Inferior parietal cortex (tissue), 1 donor: ENCODE results near the gene DCD.
"Not testable (repeated sequence)": the region's sequence is repeated elsewhere in the genome, so short reads cannot be mapped to it uniquely, and the experiment has no call there.

Experiments used
- DNase-seq: peaks from one replicate; pipeline ENCODE4 v3.0.0-alpha.2; 2016; ENCODE audit errors: extremely low spot score

The DCD gene

DNA sequence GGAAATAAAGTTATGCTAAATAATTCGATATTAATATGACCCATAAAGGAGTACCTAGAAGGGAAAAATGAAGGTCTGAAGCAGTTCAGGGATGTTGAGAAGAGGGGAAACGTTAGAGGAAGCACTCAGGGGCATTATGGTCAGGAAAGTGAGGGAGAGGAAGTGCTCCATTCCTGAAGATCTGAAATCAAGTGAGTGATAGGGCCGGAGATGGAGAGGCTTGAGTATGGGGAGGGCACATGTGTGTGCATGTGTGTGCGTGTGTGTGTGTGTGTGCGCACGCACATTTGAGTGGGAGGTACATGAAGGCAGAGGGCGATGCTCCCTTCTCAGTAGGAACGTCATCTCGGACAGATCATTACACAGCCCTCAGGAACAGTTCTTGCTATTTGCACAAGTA lies 4.9 kb upstream of the DCD start:
- no peak for DNase-seq

DNA sequence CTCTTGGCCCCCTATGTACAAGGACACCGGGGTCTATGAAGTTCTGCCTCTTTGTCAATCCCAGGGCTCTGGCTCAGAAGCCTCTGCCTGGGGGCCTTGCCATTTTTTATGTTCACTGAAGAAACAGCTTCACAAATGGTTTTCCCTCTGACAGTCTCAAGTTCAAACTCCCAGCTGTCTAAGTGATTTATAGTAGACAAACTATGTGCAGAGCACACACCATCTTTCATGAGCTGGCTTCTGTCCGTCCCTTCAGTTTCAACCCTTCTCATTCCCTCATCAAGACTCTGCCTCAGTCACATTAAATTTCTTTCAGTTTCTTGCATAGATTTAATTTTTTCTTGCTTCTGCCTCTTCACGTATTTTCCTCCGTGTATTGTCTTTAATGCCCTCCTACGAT lies 2.7 kb upstream of the DCD start:
- no peak for DNase-seq

DNA sequence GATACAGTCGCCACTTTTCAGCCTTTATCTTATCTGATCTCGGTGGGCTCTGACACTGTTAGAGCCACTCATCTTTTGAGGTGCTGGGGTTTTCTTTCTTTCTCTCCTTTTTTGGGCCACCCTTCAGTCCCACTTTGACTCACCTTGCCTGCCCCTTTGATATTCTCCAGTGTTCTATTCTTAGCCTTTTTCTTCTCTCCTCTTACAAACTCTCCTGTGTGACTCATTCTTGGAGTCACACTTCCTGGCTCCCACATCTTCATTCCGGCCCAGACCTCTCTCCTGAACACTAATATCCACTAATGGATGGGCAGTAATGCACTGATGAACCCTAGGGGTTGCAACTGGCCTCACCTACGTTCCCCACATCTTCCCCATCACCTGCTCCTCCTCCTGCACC lies 2.2 kb upstream of the DCD start:
- no peak for DNase-seq

DNA sequence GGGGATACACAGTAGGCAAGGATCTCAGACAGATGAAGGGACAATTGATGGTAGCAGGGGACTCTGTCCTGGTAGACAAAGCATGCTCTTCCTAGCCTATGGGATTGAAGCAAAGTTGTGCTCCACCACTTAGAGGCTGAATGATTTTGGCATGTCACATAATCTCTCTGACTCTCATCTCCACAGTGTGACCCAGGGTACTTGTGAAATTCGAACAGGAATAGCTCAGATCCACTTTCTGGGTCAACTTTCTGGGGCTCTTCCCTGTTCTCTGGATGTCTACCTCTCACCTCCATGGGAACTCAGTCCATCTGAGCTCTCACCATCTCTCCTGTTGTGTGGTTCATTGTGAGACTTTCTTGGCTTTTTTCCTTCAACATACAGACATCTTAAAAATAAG lies 1.7 kb upstream of the DCD start:
- no peak for DNase-seq

DNA sequence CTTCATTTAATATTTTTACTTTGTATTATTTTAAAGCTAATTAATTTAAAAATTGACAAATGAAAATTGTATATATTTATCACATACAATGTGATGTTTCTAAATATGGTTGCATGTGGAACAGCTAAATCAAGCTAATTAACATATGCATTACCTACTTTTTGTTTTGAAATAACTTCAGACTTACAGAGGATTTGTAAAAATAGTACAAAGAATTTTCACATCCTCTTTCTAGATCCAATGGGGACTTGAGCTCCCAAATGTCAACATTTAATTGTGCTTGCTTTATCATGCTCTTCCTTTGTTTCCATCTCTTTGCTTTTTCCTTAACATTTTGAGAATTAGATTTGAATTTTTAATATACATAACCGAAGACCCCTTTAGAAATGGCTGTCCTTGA lies 6.6 kb downstream of the DCD start:
- DNase-seq: no peak

DNA sequence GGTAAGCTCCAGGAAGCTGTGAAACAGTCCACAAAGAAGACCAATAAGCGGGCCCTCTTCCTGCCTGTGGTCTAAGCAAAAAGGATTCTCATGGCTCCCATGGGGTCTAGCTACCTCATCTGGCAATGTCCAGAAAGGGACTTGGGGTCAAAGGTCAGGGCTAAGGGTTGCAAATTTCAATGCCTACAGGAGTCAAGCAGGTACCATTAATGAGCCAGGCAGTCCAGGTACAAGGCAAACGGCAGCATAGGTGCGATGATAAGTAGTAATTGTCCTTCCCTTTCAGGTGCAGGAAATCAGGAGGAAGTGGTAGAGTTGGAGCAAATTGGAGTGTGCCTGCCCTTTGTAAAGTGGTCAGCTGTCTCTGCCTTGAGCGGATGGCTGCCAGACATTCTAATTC lies 7.1 kb downstream of the DCD start:
- DNase-seq: no peak

DNA sequence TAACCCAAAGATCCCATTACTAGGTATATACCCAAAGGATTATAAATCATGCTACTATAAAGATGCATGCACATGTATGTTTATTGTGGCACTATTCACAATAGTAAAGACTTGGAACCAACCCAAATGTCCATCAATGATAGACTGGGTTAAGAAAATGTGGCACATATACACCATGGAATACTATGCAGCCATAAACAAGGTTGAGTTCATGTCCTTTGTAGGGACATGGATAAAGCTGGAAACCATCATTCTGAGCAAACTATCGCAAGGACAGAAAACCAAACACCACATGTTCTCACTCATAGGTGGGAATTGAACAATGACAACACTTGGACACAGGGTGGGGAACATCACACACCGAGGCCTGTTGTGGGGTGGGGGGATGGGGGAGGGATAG lies 9.1 kb downstream of the DCD start:
- not testable (repeated sequence) for DNase-seq

DNA sequence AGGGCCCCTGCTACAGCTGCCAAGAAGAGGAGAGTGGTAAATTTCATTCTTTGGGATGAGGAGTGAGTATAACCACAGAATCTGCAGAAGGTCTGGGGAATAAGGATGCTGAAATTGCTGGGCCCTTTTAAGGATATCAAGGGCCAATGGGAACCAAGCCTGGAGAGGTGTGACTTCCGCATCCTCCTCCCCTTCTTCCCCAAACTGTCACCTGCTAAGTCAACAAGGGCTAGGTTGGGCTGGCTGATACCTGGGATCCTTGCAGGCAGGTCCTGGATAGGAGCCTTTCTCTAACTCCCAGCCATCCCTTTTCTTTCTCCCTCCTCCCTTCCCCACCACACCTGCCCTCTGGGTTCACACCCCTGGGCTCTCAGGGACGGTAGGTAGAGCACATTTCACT lies 13.4 kb downstream of the DCD start, which contains the start of gene LACRT:
LACRT (minus strand) TSS at position 101 of the 400 bp plus-strand sequence; CDS start at position 47, 54 bp downstream.
- DNase-seq: no peak

DNA sequence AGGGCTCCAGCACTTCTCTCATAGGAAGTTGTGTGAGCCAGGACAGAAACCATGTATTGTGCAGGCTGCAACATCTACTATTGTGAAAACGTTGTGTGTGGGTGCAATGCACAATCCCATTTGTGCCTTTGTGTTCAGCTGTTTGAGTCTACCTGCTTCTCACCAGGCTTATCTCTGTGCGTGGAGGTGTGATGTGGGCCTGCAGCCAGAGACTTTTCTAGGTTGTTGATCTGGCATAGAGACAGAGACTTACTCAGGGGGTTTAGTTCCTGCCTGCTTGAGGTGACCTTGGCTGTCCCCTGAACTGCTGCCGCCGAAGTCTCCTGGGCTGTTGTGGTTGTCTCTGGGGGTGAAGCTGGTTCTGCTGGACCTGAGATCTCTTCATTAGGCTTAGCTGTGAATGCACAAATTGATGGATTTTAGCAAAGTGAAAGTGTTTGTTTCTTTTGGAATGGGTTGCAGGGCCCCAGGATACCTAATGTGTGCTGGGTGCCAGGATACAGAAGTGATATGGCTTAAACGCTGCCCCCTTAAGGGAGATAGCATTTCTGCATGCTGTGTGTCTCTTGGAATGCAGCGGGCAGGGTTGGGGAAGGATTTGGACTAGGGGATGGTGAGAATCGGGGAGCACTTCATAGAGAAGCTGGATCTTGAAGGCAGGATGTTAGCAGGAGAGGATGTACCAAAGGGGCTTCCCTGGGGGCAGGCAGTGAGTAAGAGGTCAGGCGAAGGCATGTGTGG lies 16.0 kb downstream of the DCD start:
- no peak for DNase-seq

DNA sequence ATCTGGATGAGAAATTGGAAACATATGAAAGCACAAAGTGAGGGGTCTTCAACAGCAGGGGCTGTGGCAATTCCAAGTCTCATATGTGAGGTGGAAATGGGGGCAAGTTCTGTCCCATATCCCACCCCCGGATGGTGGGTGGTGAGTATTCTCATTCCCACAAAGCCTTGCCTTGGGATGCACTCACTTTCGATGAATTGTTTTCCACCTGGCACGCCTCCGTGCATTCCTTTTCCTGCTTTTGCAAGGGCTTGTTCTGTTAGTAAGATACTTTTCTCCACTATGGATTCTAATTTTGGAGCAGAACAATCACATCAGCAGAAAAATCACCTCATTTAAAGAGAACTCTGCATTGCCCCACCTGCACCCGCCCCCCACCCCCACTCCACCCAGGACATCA lies 16.6 kb downstream of the DCD start:
- DNase-seq: no peak

DNA sequence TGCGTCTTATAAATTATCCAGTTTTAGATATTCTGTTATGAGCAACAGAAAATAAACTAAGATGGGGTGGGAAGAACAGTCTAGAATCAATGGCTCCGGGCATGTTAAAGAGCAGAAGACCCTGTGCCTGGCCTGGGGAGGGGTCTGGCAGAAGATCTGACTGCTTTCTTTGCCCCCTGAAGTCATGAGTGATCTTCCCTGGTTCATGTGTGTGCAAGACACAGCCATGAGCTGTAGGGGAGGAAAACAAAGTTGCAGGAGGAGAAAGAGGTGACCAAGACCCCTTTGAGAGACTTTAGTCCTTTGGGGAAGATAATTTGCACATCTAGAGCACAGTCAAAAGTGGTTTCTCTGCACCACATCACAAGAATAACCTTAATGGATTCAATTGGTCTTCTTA lies 18.2 kb downstream of the DCD start:
- no peak for DNase-seq

DNA sequence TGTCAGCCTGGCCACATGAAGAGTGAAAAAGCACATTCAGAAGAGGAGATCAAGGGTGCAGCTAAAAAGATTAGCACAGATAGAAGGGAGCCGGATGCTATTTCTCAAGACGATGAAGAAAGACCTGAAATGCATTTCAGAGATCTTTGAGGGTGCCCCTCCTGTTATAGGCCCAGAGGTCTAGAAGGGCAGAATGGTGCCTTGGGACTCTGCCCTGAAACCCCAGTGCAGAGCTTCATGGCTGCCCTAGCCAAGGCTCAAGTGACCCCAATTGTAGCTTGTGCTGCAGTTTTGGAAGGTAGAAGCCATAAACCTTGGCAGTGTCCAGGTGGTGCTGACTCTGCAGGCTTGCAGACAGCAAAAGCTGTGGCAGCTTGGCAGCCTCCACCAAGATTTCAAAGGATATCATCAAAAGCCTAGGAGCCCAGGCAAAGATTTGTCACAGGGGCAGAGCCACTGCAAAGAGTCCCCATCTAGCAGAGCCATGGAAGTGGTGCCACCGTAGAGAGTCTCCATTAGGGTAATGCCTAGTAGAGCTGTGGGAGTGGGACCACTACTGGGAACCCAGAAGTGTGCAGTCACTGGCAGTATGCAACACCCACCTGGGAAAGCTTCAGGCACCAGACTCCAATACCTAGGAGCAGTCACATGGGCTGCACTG lies 19.8 kb downstream of the DCD start:
- DNase-seq: no peak

DNA sequence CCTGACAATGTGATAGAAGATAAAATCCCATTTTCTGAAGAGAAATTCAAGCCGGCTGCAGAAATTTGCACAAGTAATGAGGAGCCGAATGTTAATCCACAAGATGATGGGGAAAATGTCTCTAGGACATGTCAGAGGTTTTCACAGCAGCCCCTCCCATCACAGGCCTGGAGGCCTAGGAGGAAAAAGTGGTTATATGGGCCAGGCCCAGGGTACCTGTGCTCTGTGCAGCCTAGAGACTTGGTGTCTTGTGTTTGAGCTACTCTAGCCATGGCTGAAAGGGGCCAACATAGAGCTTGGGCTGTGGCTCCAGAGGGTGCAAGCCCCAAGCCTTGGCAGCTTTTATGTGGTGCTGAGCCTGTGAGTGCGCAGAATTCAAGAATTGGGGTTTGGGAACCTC lies 20.9 kb downstream of the DCD start:
- no peak for DNase-seq

DNA sequence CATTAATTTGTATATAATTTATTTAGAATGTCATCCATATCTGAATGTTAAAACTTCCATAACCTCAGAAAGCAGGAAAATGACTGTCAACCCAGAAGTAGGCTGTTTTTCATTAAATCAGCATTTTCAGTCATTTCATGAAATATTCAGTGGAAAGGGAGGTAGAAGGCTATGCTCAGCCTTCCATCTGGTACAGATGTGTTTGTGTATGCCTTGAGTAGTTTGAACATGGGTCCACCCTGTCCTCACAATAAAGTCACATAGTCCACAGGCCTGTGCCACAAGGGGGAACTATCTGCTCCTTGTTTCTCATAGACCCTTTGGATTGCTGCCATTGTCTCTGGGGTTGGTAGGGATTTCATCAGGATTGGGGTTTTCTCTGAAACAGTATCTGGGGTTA lies 22.6 kb downstream of the DCD start:
- DNase-seq: no peak

DNA sequence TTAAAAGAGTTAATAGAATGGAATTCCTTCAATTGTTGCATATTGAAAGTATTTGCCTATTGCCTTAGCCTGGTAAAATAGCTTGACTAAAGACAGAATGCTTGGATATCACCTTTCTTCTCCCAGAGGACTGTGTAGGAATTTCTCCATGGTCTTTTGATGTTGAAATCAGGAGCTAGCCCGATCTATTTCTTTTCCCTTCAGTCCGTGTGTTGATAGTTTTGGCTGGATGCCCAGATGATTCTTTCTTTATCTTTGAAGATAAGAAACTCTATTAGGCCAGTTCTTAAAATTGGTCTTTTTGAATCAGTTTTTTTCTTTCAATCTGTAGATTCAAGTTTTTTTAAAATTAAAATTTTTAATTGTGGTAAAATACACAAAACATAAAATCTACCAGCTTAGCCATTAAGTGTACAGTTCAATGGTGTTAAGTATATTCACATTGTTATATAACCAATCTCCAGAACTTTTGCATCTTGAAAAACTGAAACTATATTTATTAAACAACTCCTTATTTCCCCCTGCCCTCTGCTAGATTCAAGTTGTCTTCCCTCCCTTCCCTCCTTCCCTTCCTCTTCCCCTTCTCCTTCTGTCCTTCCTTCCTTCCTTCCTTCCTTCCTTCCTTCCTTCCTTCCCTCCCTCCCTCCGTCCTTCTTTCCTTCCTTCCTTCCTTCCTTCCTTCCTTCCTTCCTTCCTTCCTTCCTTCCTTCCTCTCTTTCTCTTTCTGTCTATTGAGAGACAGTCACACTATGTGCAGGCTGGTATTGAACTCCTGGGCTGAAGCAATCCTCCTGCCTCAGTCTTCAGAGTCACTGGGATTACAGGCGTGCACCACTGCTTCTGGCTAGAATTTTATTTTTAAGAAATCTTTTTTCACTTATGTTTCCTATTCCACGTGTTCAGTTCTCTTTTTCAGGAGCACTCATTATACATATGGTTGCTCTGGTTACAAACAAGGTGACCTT lies 23.6 kb downstream of the DCD start:
- DNase-seq: no peak

DNA sequence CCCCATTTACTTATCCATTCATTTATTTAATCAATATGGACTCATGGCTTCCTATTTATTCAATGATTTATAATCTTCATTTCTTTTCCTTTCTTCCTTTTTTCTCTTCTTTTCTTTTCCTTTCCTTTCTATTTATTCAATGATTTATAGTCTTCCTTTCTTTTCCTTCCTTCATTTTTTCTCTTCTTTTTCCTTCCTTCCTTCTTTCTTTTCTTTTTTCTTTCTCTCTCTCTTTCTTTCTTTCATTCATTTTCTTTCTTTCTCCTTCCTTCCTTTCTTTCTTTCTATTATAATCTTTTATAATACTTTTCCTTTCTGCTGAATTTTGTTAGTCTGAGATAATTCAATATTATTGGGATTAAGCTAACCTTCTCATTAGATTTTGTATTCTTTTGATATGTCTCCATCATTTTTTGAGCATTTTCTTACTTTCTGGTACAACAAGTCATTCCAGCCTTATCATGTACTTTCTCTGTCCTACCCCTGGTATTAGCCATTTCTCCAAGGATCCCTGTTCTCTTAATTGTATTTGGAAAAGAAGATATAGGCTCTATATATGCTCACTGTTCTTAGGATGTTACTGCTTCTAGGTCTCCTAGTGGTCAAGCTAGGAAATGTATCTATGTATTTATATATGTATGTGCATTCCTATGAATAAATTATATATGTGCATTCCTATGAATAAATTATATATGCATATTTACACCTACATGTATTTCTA lies 25.5 kb downstream of the DCD start:
- no peak for DNase-seq

DNA sequence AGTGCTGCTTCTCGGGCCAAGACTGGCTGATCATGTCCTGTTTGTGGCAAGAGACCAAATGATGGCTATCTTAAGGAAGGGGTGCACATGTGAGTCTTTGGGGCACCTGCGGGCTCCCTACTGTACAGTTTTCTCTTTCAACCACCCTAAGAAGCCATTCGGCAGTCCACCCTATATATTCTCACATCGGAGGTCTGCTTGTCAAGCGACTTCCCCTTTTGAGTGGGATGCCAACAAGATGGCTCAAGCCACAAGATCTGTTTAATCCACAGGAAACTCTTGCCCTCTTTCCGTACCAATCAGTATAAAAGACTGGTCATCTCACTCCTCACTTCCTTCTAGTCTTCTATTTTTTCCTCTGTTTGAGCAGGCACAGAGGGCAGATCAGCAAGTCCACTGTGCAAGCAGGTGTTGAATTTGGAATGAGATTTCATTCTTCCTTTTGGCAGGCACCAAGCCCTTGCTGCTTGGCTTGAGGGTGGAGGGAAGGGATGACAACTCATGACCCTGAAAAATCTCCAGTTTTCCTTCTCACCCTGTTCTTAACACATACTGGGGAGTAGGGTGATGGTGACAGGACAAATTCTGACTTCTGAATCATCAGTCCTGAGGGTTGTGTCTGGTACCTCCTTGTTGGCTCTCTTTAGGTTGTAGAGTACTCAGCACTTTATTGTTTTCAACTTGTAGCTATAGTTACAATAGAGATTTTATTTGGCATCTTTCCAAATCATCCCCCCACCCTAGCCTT lies 31.1 kb downstream of the DCD start:
- DNase-seq: no peak

DNA sequence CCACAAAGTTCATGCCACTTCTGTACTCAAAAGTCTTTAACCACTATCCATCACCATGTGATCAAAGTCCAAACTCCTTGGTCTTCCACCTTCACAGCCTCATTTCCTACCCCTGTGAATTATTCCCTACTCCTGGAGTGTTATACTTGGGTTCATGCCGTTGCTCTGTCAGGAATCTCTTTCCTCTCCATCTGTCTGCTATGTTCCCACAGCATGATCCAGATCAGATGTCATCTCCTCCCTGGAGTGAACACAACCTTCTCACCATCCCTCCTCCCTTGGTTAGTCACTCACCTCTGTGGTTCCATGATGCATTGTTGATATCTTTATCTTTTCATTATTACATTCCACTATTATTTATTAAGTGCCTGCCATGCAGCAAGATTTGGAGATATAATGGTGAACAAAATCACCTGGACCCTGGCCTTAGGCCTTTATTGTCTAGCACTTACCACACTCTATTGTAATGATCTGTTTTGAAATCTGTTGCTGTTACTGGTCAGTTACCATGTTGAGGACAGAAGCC lies 35.9 kb downstream of the DCD start:
- DNase-seq: no peak

DNA sequence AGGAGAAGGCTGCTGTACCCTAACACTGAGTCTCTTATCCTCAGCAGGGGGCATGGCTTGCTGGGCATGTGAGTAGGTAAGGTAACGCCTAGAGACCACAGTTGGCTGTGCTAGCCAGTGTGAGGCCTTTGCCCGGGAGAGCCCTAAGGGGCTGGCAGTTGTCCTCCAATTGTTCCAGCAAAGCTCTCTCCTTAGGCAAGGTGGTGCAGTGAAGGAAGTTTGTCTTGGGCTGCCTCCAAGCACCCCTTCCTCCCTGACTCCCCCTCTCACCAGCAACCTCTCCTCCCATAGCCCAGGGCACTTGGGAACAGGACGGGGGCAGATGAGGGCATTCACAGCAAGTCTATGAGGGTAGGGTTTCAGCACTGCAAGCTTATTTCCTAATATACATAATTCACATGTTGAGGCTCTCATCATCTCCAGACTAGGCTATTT lies 36.4 kb downstream of the DCD start:
- DNase-seq: no peak

DNA sequence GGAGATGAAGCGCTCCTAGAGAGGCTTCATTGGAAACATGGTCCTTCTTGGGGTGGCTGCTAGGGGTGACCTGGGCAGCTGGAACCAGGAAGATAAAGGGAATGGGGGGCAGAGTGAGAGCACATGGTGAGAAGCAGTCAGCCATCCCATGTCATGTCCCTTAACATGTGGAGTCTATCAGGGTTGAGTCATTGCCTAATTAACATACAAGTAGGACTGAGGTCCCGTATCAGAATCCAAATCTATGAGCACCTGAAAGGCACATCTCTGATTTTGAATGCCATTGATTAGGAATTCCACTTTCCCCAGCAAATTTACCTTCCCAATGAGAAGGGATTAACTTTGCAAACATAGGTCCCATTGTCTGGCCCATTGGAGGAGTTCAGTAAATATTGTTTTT lies 39.4 kb downstream of the DCD start:
- no peak for DNase-seq

DNA sequence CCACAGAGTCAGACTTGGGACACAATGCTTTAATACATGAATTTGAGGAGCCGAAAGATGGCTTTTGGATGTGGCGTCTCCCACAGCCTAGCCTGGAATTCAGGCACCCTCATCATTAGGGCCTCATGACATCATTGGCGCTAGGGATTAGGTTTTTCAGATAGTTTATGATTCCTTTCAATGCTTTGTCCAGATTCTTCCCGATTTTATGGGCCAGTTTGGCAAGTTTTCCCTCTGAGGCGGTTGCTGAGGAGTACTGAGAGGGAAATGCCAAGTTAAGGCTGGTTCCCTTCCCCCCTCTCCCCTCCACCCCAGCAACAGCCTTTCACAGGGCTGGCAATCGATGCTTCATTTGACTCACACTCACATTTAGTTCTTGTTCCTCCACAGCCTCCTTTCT lies 40.0 kb downstream of the DCD start:
- DNase-seq: no peak
